ENCODE data around the gene HSD17B3. TPM values are rescaled to one million over a fixed set of nuclear protein-coding genes. Genes with fewer than 3 reads are reported as not detected.

HSD17B3 gene
- total and polyA plus RNA-seq, 10 donors = 0.34 to 3.9 (median 0.87) TPM; not detected in 2

GRCh38 chr9:96344458-96345180, 42.6 kb upstream of the HSD17B3 start:
- intact Hi-C loops (cut with DNase I; ENCODE audit: low total_unique reads) = no loop called here
- Histone ChIP-seq H3K4me1 (peaks cover 0 to 5% (median 0%) of the 10 kb centered on the region in 6 donors), H3K4me3 (no peak overlapping the region), H3K36me3 (peaks cover 0 to 26% (median 3%) of the 10 kb centered on the region in 6 donors), H3K27me3 (replicated peaks in 1 of 7) (no peaks in the 10 kb centered on the region), H3K9me3 (peaks cover 0 to 9% (median 5%) of the 10 kb centered on the region in 8 donors), H3K27ac (no peak overlapping the region)
- DNase-seq = no peak
- no peak for TF ChIP-seq CTCF (IDR thresholded peaks at IDR 0.05 in 8 of 11, conservative IDR thresholded peaks at IDR 0.05 in 3 of 11)
- no peak for TF ChIP-seq POLR2A (IDR thresholded peaks at IDR 0.05)
- no peak for TF ChIP-seq POLR2AphosphoS5 (IDR thresholded peaks at IDR 0.05)
- 53 to 62% (median 56%) methylated on average over 6 of the region's 6 CpGs for WGBS, 5 donors

- 76 to 88% (median 87%) methylated on average over 5 of the region's 5 CpGs for WGBS, 5 donors
- DNase-seq = no peak
- intact Hi-C loops (cut with DNase I; ENCODE audit: low total_unique reads) = no loop called here
- Histone ChIP-seq H3K27ac (no peak overlapping the region), H3K4me1 (peaks cover 0 to 5% (median 0%) of the 10 kb centered on the region in 6 donors), H3K9me3 (peaks cover 0 to 9% (median 5%) of the 10 kb centered on the region in 8 donors), H3K4me3 (no peak overlapping the region), H3K36me3 (peaks cover 0 to 19% (median 3%) of the 10 kb centered on the region in 6 donors), H3K27me3 (replicated peaks in 1 of 7) (no peaks in the 10 kb centered on the region)
- TF ChIP-seq POLR2A (IDR thresholded peaks at IDR 0.05) (no peak), POLR2AphosphoS5 (IDR thresholded peaks at IDR 0.05) (no peak), CTCF (IDR thresholded peaks at IDR 0.05 in 8 of 11, conservative IDR thresholded peaks at IDR 0.05 in 3 of 11) (no peak)
These were observed 41.8 kb upstream of the HSD17B3 start for GRCh38 chr9:96343515-96344360.

- H3K27me3 ChIP-seq (replicated peaks in 1 of 7) = no peaks in the 10 kb centered on the region
- no peak overlapping the region for H3K4me3 ChIP-seq
- peak; percentile 49 for DNase-seq
- 83 to 93% (median 88%) methylated on average over 20 of the region's 20 CpGs for WGBS, 5 donors
- H3K36me3 ChIP-seq = peaks cover 0 to 9% (median 0%) of the 10 kb centered on the region in 6 donors
- no peak overlapping the region for H3K27ac ChIP-seq
- H3K9me3 ChIP-seq = no peaks in the 10 kb centered on the region
- TF ChIP-seq POLR2A (IDR thresholded peaks at IDR 0.05) (no peak), CTCF (IDR thresholded peaks at IDR 0.05 in 8 of 11, conservative IDR thresholded peaks at IDR 0.05 in 3 of 11) (no peak), POLR2AphosphoS5 (IDR thresholded peaks at IDR 0.05) (no peak)
- H3K4me1 ChIP-seq = peaks cover 0 to 5% (median 0%) of the 10 kb centered on the region in 6 donors
- intact Hi-C loops (cut with DNase I; ENCODE audit: low total_unique reads) = no loop called here
These were observed 40.7 kb upstream of the HSD17B3 start for GRCh38 chr9:96342571-96343245.

Data from spleen (tissue), 11 donors.